ENCODE data around the gene MAP7D1. TPM values are rescaled to one million over a fixed set of nuclear protein-coding genes. Genes with fewer than 3 reads are reported as not detected.

Gene MAP7D1
- total RNA-seq, 1 experiment from 2014 or later = 49.9 TPM

- Mint-ChIP-seq H3K27ac (no peak overlapping the region), H3K36me3 (ENCODE audit: insufficient read depth in 1 of 3, low read depth in 3 of 3) (peaks cover 6 to 36% (median 17%) of the 10 kb centered on the region in 3 experiments; a peak in 6 of 7 replicates), H3K9me3 (no peaks in the 10 kb centered on the region), H3K4me1 (peaks cover 6 to 12% of the 10 kb centered on the region in 2 experiments), H3K27me3 (ENCODE audit: low read depth) (no peaks in the 10 kb centered on the region), H3K4me3 (no peak overlapping the region)
- Histone ChIP-seq H2AK5ac (ENCODE audit: insufficient read length, low read length) (no peak overlapping the region), H2BK20ac (ENCODE audit: low read depth, low read length, poor library complexity, severe bottlenecking) (no peak overlapping the region), H2BK15ac (ENCODE audit: low read depth, low read length) (no peak overlapping the region), H3K27me3 (ENCODE audit: insufficient read depth, low read length) (no peaks in the 10 kb centered on the region), H3K4me2 (ENCODE audit: insufficient read depth, insufficient read length, low read length) (no peak overlapping the region), H3K56ac (ENCODE audit: insufficient read length, low read depth, low read length) (no peak overlapping the region), H3K18ac (ENCODE audit: insufficient read length, low read depth, low read length) (no peak overlapping the region), H3T11ph (ENCODE audit: low read length) (no peak overlapping the region), H2BK5ac (ENCODE audit: insufficient read length, low read length) (no peak overlapping the region), H3K9ac (ENCODE audit: extremely low read depth, insufficient read length, low read length) (no peak overlapping the region), H3K79me2 (ENCODE audit: insufficient read depth, low read length) (no peaks in the 10 kb centered on the region), H3K23me2 (ENCODE audit: insufficient read length, low read depth, low read length, poor library complexity, severe bottlenecking) (no peaks in the 10 kb centered on the region), H3K27ac (ENCODE audit: insufficient read length, low read depth, low read length) (no peak overlapping the region), H3K79me1 (ENCODE audit: insufficient read depth, low read depth, low read length, poor library complexity, severe bottlenecking) (no peaks in the 10 kb centered on the region), H4K8ac (replicated peaks; ENCODE audit: insufficient read length, low read depth, low read length) (no peak overlapping the region), H3K14ac (ENCODE audit: insufficient read depth, low read length) (no peak overlapping the region), H3K23ac (ENCODE audit: insufficient read length, low read depth, low read length) (no peak overlapping the region), H4K5ac (ENCODE audit: insufficient read length, low read depth, low read length) (no peak overlapping the region), H3K4me1 (ENCODE audit: insufficient read depth, low read length) (0 out of 2 replicates have a peak, but pooled peaks cover 2% of the 10 kb centered on the region), H4K91ac (ENCODE audit: insufficient read length, low read depth, low read length) (no peak overlapping the region), H3K9me3 (ENCODE audit: control insufficient read depth, low read depth, low read length) (no peaks in the 10 kb centered on the region), H2BK120ac (ENCODE audit: low read depth, low read length, poor library complexity, severe bottlenecking) (no peak overlapping the region), H2BK12ac (ENCODE audit: insufficient read length, low read depth, low read length) (no peak overlapping the region), H4K20me1 (ENCODE audit: control insufficient read depth, insufficient read depth, insufficient read length) (no peaks in the 10 kb centered on the region), H2AFZ (ENCODE audit: low read length) (no peak overlapping the region), H3K4ac (ENCODE audit: low read depth, low read length) (no peak overlapping the region)
- WGBS (ENCODE audit: extremely low coverage, insufficient read length, low lambda C conversion rate) = no CpG with 5 or more reads among the region's 3 CpGs
- DNase-seq = no peak
- no peak for TF ChIP-seq CTCF (conservative IDR thresholded peaks at IDR 0.05)
Observed at GRCh38 chr1:36137776-36138175, 18.2 kb upstream of the MAP7D1 start.
